Measurements from ENCODE around the gene PPP3R1.

DNA sequence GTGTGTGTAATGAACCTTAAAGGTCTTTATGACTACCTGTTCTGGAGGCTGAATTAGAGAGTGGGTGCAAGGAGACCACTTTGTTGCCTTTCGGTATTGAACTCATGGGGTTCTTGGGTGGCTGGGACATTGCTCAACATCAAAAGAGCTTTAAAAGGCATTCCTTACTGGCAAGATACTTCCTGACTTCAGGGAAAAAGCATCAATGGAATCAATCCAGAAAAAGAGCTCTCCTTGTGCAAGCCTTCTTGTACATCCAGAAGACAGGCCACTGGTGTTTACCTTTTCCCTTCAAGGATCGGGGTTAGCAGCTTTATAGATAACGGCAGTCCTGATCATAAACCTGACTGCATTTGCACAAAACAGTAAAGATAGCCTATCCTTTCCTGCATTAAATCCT lies 85.1 kb downstream of the PPP3R1 start:
- TF ChIP-seq CTCF (IDR thresholded peaks at IDR 0.05) = no peak
- no peak for TF ChIP-seq POLR2AphosphoS5 (IDR thresholded peaks at IDR 0.05)
- no peak for TF ChIP-seq POLR2A (IDR thresholded peaks at IDR 0.05)
- TF ChIP-seq EP300 (IDR thresholded peaks at IDR 0.05; ENCODE audit: low read depth) = no peak
